Epithelial cell of proximal tubule (primary cell): Measurements from ENCODE around the gene IFITM10. TPM values are rescaled to one million over a fixed set of nuclear protein-coding genes. Genes with fewer than 3 reads are reported as not detected.

Experiments used
- DNase-seq: peaks from one replicate; pipeline ENCODE4 v3.0.0-alpha.2; 2011; ENCODE audit warnings: low read depth
- H3K4me3 ChIP-seq: 2 replicates; pipeline ENCODE4 v1.5.1; 2011; ENCODE audit warnings: low read depth, mild to moderate bottlenecking, low read length
- total RNA-seq: library from RNA; depleted of rRNA; stranded (reverse); fragments of >200 nt; gene quantifications from 2 replicates; pipeline ENCODE4 v1.2.3, GENCODE V29; 2015
- TF ChIP-seq, protein P1 (sequence below): conservative IDR thresholded peaks from 2 replicates; pipeline ENCODE4 v1.5.1; 2012; ENCODE audit warnings: low read depth, mild to moderate bottlenecking, low read length

Gene IFITM10
- total RNA-seq, 1 donor from 2014 or later, result not detected

DNA sequence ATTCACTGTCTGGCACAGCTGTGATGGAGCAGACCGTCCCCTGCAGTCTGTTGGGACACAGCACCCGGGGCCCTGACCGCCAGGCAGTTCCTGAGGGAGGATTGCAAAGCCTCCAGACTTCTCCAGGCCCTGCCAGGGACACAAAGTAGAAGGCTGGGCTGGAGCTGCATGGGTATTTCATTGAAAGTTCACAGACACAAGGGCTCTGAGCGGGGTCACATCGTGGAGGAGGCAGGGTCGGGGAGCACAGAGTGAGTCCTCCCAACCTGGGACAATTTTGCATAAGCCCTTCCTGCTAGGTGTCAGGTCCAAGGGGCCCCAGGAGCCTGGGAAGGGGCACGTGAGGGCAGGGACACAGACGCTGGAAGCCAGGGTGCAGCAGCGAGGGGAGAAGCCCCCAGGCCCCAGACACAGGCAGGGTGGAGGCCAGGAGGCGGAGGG, 15.7 kb downstream of the IFITM10 start:
- DNase-seq, result no peak
- H3K4me3 ChIP-seq, result no peak overlapping the region
- TF ChIP-seq, protein P1, sequence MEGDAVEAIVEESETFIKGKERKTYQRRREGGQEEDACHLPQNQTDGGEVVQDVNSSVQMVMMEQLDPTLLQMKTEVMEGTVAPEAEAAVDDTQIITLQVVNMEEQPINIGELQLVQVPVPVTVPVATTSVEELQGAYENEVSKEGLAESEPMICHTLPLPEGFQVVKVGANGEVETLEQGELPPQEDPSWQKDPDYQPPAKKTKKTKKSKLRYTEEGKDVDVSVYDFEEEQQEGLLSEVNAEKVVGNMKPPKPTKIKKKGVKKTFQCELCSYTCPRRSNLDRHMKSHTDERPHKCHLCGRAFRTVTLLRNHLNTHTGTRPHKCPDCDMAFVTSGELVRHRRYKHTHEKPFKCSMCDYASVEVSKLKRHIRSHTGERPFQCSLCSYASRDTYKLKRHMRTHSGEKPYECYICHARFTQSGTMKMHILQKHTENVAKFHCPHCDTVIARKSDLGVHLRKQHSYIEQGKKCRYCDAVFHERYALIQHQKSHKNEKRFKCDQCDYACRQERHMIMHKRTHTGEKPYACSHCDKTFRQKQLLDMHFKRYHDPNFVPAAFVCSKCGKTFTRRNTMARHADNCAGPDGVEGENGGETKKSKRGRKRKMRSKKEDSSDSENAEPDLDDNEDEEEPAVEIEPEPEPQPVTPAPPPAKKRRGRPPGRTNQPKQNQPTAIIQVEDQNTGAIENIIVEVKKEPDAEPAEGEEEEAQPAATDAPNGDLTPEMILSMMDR, result no peak

DNA sequence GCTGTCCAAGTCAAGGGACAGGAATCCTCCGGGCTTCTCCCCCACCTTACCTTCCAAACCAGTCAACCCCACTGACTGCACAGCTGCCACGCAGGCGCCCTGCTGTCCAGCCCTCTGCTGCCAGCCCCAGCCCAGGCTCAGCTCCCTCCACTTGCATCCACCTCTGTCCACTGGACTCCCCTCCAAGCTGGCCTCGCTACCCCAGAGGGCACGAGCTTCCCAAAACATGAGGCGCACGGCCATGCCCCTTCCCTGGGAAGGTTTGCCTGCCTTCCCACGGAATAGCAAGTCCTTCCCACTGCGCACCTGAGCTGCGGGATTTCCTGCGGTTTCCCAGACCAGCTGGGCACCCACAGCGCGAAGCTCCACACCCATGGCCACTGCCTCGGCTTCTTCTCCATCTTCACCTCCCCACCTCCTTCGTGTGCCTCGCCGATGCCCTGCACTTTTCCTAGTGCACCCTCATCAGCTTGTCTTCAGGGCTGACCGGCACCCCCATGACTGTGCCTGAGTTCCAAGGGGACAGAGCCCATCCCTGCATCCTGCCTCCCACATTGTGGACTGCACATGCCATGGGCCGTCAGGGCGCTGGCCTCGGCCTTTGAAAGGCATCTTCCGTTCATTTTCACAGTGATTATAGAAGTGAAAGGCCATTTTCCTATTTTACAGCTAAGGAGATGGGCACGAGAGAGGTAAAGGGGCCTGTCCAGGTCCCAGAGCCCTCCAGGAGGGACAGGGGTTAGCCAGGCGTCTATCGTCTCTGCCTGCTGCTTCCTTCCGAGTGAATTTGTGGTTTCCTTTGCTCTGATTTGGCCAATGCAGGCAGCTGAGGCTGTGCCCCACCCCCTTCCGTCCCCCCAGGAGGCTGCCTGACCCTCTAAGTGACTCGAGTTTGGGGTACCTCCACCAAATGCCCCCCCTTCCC, 16.4 kb downstream of the IFITM10 start:
- TF ChIP-seq, protein P1, result no peak
- no peak overlapping the region for H3K4me3 ChIP-seq
- no peak for DNase-seq

DNA sequence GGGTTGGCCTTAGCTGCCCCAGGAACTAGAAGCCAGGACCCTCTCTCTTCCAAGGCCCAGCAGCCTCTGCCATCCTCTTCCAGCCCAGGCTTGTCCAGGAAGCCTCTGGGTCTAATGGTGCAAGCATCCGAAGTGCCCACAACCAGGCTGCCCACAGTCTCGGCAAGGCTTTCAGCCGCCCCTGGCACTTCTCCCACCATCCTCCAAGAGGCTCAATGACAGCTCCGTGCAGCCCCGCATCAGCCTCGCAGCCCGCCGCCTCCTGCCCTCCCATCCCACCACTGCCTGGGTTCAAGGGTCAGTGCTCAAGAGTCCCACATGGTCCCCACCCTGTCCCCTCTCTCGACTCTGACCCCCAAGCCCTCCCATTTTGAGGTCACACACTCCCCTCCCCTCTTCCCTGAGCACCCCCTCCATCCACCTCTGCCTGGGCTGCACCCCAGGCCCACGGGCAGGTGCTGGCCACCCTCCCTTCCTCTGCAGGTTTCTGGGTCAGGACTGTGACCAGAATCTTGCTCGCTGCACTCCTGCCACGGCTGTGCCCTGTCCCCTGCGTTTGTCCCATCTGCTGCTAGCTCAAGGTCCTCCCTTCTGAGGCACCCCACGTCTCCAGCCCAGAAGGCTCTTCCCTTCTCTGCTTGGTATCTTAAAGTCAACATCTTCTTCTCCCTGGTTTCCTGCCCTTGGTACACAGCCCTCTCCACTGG, 17.2 kb downstream of the IFITM10 start:
- H3K4me3 ChIP-seq, result no peak overlapping the region
- DNase-seq, result no peak
- TF ChIP-seq, protein P1, result no peak

DNA sequence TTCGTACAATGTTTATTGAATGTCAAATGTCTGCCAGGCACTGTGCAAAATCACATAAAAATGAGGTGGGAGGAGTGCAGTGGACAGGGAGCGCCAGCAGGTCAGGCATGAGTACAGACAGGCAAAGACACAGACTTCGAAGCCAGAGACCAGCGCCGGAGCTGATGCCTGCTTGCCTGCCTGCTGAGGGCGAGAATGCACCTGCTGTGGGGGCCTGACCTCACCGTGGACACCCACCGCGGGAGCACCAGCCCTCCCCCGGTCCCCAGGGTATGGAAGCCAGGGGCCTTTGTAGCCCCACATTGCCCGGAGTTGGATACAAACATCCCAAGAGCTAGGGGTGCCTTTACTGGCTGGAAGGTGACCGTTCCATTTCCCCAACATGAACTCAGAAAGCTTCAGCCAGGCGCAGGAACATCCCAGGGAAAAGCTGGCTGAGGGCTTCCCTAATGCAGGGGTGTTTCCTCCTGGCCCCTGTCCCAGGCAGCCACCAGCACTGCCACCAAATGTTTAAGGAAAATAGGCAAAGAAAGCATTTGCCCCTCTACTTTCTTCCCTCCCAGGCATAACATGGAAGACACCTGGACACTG, 17.9 kb downstream of the IFITM10 start:
- TF ChIP-seq, protein P1, result no peak

DNA sequence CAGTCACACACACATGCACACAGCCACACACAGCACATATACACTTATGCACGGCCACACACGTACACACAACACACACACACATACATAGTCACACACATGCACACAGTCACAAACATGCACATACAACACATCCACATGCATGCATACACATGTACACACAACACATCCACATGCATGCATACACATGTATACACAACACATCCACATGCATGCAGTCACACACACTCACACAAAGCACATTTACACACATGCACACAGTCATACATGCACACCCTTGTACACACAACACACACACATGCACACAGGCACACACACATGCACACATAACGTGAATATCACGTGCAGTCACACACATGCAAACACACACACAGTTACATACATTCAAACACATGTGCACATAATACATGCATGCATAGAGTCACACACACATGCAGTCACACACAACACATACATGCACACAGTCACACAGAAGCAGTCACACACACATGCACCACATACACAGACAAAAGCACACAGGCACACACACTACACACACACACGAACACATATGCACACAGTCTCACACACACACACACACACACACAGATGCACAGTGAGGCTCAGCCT, 18.8 kb downstream of the IFITM10 start:
- DNase-seq, result no peak
- TF ChIP-seq, protein P1, result no peak
- no peak overlapping the region for H3K4me3 ChIP-seq

More for the DNA sequence above, 17.9 kb downstream of the IFITM10 start:
- no peak for DNase-seq
- H3K4me3 ChIP-seq, result no peak overlapping the region

DNA sequence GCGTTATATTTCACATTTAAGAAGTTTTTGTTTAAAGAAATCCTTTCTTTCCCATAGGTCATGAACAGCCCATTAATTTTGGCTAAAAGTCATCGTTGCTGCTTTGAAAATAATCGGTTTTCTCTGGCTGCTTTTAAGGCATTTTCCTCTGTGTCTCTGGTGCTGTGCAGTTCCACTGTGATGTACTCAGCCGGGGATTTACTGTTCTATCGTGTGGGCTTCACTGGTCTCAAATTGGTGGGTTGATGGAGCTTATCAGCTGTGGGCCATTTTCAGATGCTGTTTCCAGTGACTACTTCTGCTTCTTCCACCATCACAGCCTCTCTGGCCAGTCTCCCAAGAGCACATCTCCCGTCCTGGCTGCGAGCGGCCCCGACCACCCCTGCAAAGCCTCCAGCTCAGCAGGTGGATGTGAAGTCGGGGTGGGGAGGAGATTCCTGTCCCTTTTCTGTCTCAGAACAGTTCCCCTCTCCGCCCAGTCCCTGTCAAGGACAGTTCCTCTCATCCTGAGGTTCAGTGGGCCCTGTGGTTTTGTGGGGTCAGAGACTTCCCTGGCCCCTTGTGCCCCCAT, 20.3 kb downstream of the IFITM10 start:
- H3K4me3 ChIP-seq, result no peak overlapping the region
- TF ChIP-seq, protein P1, result no peak
- no peak for DNase-seq
